Hematopoietic multipotent progenitor cell treated with erythropoietin and hydrocortisone succinate and interleukin-3 and kit ligand, for 6 days (in vitro differentiated cells): Measurements from ENCODE around the gene MVP.
"Not testable (repeated sequence)": the region's sequence is repeated elsewhere in the genome, so short reads cannot be mapped to it uniquely, and the experiment has no call there.

Experiments
- DNase-seq: peaks from one replicate; pipeline ENCODE4 v3.0.0-alpha.2; 2015

MVP gene

GRCh38 chr16:29844575-29845331 lies 24.5 kb downstream of the MVP start:
- DNase-seq = no peak

GRCh38 chr16:29845656-29846055 lies 25.4 kb downstream of the MVP start:
- DNase-seq = no peak

- DNase-seq = peak; percentile 85
Observed at GRCh38 chr16:29848420-29849297, 28.4 kb downstream of the MVP start.

- no peak for DNase-seq
Observed at GRCh38 chr16:29849505-29849904, 29.2 kb downstream of the MVP start.

GRCh38 chr16:29850998-29851397 lies 30.7 kb downstream of the MVP start:
- DNase-seq = no peak

- no peak for DNase-seq
Observed at GRCh38 chr16:29852654-29853053, 32.4 kb downstream of the MVP start.

GRCh38 chr16:29854520-29855100 lies 34.3 kb downstream of the MVP start:
- DNase-seq = no peak

GRCh38 chr16:29857133-29857760 lies 37.0 kb downstream of the MVP start:
- DNase-seq = no peak

- no peak for DNase-seq
Observed at GRCh38 chr16:29858149-29858849, 38.0 kb downstream of the MVP start.

- no peak for DNase-seq
Observed at GRCh38 chr16:29858974-29859373, 38.7 kb downstream of the MVP start.

- no peak for DNase-seq
Observed at GRCh38 chr16:29860218-29860617, 40.0 kb downstream of the MVP start.

- DNase-seq = peak; percentile 36
Observed at GRCh38 chr16:29862383-29862883, 42.2 kb downstream of the MVP start.

- peak; percentile 99 for DNase-seq
Observed at GRCh38 chr16:29862884-29863668, 42.8 kb downstream of the MVP start, which contains the start of gene CDIPT. Gene CDIPT (minus strand): TSS chr16:29863226. CDS start chr16:29862857, 369 bp downstream.

GRCh38 chr16:29863669-29863984 lies 43.4 kb downstream of the MVP start:
- no peak for DNase-seq

- no peak for DNase-seq
Observed at GRCh38 chr16:29864205-29864604, 43.9 kb downstream of the MVP start.

GRCh38 chr16:29868396-29869009 lies 48.2 kb downstream of the MVP start:
- peak; percentile 50 for DNase-seq

- DNase-seq = not testable (repeated sequence)
Observed at GRCh38 chr16:29869067-29869466, 48.8 kb downstream of the MVP start.

GRCh38 chr16:29871822-29872546 lies 51.7 kb downstream of the MVP start:
- DNase-seq = no peak

- no peak for DNase-seq
Observed at GRCh38 chr16:29873319-29873718, 53.1 kb downstream of the MVP start.

- no peak for DNase-seq
Observed at GRCh38 chr16:29875206-29875605, 54.9 kb downstream of the MVP start.
